HG03354 (cell line): ENCODE results near the gene MILR1.
"Not testable (repeated sequence)": the region's sequence is repeated elsewhere in the genome, so short reads cannot be mapped to it uniquely, and the experiment has no call there.

Source experiments
- ATAC-seq: cut with Tn5 transposase; IDR thresholded peaks from one replicate; pipeline ENCODE4 v1.9.1; 2021; ENCODE audit warnings: mild to moderate bottlenecking; ENCODE audit not compliant: unreplicated experiment, poor library complexity, severe bottlenecking

Gene MILR1

GRCh38 chr17:64466019-64466735 lies 17.3 kb downstream of the MILR1 start:
- ATAC-seq, result no peak

- ATAC-seq, result not testable (repeated sequence)
Measured at GRCh38 chr17:64466834-64467233, 17.9 kb downstream of the MILR1 start.

- ATAC-seq, result no peak
Measured at GRCh38 chr17:64470625-64471024, 21.7 kb downstream of the MILR1 start.

- ATAC-seq, result no peak
Measured at GRCh38 chr17:64471440-64471839, 22.5 kb downstream of the MILR1 start.

GRCh38 chr17:64472564-64472963 lies 23.6 kb downstream of the MILR1 start:
- ATAC-seq, result no peak

- ATAC-seq, result no peak
Measured at GRCh38 chr17:64477849-64478248, 28.9 kb downstream of the MILR1 start.

GRCh38 chr17:64480951-64481350 lies 32.0 kb downstream of the MILR1 start:
- no peak for ATAC-seq

- ATAC-seq, result no peak
Measured at GRCh38 chr17:64484380-64484779, 35.5 kb downstream of the MILR1 start.

GRCh38 chr17:64488301-64488700 lies 39.4 kb downstream of the MILR1 start:
- ATAC-seq, result no peak

GRCh38 chr17:64491034-64491860 lies 42.3 kb downstream of the MILR1 start:
- ATAC-seq, result no peak

GRCh38 chr17:64491994-64492393 lies 43.1 kb downstream of the MILR1 start:
- no peak for ATAC-seq

GRCh38 chr17:64492481-64493109 lies 43.7 kb downstream of the MILR1 start:
- no peak for ATAC-seq

GRCh38 chr17:64494121-64494520 lies 45.2 kb downstream of the MILR1 start:
- ATAC-seq, result no peak

- not testable (repeated sequence) for ATAC-seq
Measured at GRCh38 chr17:64495300-64495699, 46.4 kb downstream of the MILR1 start.

GRCh38 chr17:64496348-64496785 lies 47.5 kb downstream of the MILR1 start:
- ATAC-seq, result no peak

- peak; percentile 83 for ATAC-seq
Measured at GRCh38 chr17:64496786-64497564, 48.1 kb downstream of the MILR1 start, which contains the start of gene POLG2. TSS of gene POLG2 (minus strand) at chr17:64497054. CDS start at chr17:64496968, 86 bp downstream.

- ATAC-seq, result no peak
Measured at GRCh38 chr17:64497565-64498035, 48.7 kb downstream of the MILR1 start.

GRCh38 chr17:64498308-64499203 lies 49.6 kb downstream of the MILR1 start:
- no peak for ATAC-seq
